Endothelial cell of umbilical vein (primary cell): Measurements from ENCODE around the gene VAMP7.

Experiments
- EZH2 ChIP-seq: IDR thresholded peaks from 2 replicates; pipeline ENCODE4 v1.6.1; 2012; ENCODE audit warnings: borderline replicate concordance, low read depth, mild to moderate bottlenecking, moderate library complexity, low read length, inconsistent platforms; ENCODE audit not compliant: severe bottlenecking
- FOS ChIP-seq: IDR thresholded peaks from 2 replicates; pipeline ENCODE4 v1.6.1; 2011; ENCODE audit warnings: mild to moderate bottlenecking, low read length, moderate library complexity, borderline replicate concordance; ENCODE audit not compliant: insufficient read depth
- GATA2 ChIP-seq: IDR thresholded peaks from 2 replicates; pipeline ENCODE4 v1.7.0; 2011; ENCODE audit warnings: low read depth, mild to moderate bottlenecking, moderate library complexity, mixed read lengths, low read length; ENCODE audit not compliant: insufficient read length, insufficient read depth
- JUN ChIP-seq: IDR thresholded peaks from 2 replicates; pipeline ENCODE4 v1.6.1; 2011; ENCODE audit warnings: borderline replicate concordance, low read depth; ENCODE audit not compliant: insufficient read length, insufficient read depth
- MAX ChIP-seq: IDR thresholded peaks from 2 replicates; pipeline ENCODE4 v1.6.1; 2011; ENCODE audit not compliant: insufficient read depth, insufficient read length
- MYC ChIP-seq: IDR thresholded peaks from one replicate; pipeline ENCODE4 v1.6.1; 2011; ENCODE audit warnings: mild to moderate bottlenecking, low read depth, low read length
- POLR2A ChIP-seq: IDR thresholded peaks from 2 replicates; pipeline ENCODE4 v1.6.1; 2012; ENCODE audit warnings: low read depth, mild to moderate bottlenecking, control low read depth, low read length
- POLR2AphosphoS5 ChIP-seq: IDR thresholded peaks from 2 replicates; pipeline ENCODE4 v1.6.1; 2012; ENCODE audit warnings: low read depth, mild to moderate bottlenecking, control low read depth, low read length, moderate library complexity; ENCODE audit not compliant: insufficient read depth
- TF ChIP-seq, protein P1 (sequence below), 2 donors: IDR thresholded peaks; 1 replicate in 1 of 2; 2 replicates in 1 of 2; pipeline ENCODE4 v1.5.1; 2011; ENCODE audit warnings: low read length in 2 of 2, mild to moderate bottlenecking in 2 of 2, moderate library complexity in 2 of 2, control low read depth in 1 of 2, inconsistent platforms in 1 of 2, low read depth in 1 of 2; ENCODE audit not compliant: insufficient read depth in 1 of 2; ENCODE audit errors: extremely low read depth in 1 of 2

- TF ChIP-seq, protein P1, sequence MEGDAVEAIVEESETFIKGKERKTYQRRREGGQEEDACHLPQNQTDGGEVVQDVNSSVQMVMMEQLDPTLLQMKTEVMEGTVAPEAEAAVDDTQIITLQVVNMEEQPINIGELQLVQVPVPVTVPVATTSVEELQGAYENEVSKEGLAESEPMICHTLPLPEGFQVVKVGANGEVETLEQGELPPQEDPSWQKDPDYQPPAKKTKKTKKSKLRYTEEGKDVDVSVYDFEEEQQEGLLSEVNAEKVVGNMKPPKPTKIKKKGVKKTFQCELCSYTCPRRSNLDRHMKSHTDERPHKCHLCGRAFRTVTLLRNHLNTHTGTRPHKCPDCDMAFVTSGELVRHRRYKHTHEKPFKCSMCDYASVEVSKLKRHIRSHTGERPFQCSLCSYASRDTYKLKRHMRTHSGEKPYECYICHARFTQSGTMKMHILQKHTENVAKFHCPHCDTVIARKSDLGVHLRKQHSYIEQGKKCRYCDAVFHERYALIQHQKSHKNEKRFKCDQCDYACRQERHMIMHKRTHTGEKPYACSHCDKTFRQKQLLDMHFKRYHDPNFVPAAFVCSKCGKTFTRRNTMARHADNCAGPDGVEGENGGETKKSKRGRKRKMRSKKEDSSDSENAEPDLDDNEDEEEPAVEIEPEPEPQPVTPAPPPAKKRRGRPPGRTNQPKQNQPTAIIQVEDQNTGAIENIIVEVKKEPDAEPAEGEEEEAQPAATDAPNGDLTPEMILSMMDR (IDR thresholded peaks at IDR 0.05; ENCODE audit: extremely low read depth in 1 of 2, insufficient read depth in 1 of 2, low read depth in 1 of 2, low read length in 2 of 2) = no peak
- TF ChIP-seq POLR2AphosphoS5 (no peak), POLR2A (no peak), MAX (no peak), MYC (no peak), EZH2 (no peak), FOS (no peak), GATA2 (no peak), JUN (no peak)
These were observed 86.6 kb downstream of the VAMP7 start for GRCh38 chrX:155967653-155968325.
